ENCODE measurements around the gene NUP210. TPM values are rescaled to one million over a fixed set of nuclear protein-coding genes. Genes with fewer than 3 reads are reported as not detected.

Gene NUP210
- total RNA-seq, 3 donors from 2014 or later (not counting 1 experiment from before 2014, with no cell fraction given) = 156 to 194 (median 179) TPM

DNA sequence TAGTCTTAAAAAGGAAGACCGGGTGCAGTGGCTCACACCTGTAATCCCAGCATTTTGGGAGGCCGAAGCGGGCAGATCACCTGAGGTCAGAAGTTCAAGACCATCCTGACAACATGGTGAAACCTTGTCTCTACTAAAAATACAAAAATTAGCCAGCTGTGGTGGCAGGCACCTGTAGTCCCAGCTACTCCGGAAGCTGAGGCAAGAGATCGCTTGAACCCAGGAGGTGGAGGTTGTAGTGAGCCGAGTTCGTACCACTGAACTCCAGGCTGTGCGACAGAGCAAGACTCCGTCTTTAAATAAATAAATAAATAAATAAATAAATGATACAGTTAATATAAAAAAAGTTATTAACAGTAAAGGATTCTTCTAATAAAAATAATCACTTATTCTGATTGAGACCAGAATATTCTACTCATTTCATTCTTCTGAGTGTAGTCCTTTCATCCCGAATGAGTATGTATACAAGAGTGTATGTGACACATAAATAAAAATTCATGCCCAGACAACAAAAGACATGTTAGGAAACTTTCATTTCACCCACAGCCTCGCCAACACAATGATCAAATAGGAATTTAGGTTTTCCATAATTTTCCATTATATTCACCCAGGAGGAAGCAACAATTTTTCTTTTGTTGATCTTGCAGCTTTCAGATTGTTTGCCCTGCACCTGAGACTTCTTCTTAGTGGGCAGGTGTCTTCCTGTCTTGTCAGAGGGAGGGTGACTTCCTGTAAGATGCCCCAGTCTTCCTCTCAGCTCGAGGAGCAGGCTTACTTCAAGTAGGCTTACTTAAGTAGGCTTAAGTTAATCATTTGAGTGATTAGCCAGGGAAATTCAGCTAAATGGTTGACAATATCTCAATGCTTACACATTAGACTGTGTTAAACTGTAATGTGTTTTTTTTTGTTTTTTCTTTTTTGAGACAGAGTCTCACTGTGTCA lies 7.8 kb upstream of the NUP210 start:
- no peaks in the 10 kb centered on the region for H3K9me3 Mint-ChIP-seq
- ATAC-seq (peak in 1 of 3 donors; percentile 54), DNase-seq (peak in 1 of 2 donors; percentile 80)
- H3K4me1 Mint-ChIP-seq = peaks cover 11 to 13% of the 10 kb centered on the region in 2 donors
- no peaks in the 10 kb centered on the region for H3K9me3 ChIP-seq (ENCODE audit: control insufficient read depth, insufficient read depth, low read length)
- TF ChIP-seq, protein P1, sequence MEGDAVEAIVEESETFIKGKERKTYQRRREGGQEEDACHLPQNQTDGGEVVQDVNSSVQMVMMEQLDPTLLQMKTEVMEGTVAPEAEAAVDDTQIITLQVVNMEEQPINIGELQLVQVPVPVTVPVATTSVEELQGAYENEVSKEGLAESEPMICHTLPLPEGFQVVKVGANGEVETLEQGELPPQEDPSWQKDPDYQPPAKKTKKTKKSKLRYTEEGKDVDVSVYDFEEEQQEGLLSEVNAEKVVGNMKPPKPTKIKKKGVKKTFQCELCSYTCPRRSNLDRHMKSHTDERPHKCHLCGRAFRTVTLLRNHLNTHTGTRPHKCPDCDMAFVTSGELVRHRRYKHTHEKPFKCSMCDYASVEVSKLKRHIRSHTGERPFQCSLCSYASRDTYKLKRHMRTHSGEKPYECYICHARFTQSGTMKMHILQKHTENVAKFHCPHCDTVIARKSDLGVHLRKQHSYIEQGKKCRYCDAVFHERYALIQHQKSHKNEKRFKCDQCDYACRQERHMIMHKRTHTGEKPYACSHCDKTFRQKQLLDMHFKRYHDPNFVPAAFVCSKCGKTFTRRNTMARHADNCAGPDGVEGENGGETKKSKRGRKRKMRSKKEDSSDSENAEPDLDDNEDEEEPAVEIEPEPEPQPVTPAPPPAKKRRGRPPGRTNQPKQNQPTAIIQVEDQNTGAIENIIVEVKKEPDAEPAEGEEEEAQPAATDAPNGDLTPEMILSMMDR (IDR thresholded peaks at IDR 0.05) = no peak
- H3K27ac ChIP-seq (ENCODE audit: low read length) = no peak overlapping the region
- H3K4me1 ChIP-seq (ENCODE audit: control insufficient read depth, insufficient read depth, low read length) = peaks cover 5% of the 10 kb centered on the region
- H3K27ac Mint-ChIP-seq = peak overlapping the region in 1 of 2 donors; percentile 48
- 79% methylated on average over 7 of the region's 12 CpGs for WGBS (ENCODE audit: insufficient coverage)
- H3K36me3 ChIP-seq (ENCODE audit: control insufficient read depth, insufficient read depth, low read length) = no peaks in the 10 kb centered on the region
- H3K4me3 Mint-ChIP-seq = peak overlapping the region; percentile 6
- H3K36me3 Mint-ChIP-seq = no peaks in the 10 kb centered on the region
- intact Hi-C loops (cut with micrococcal nuclease) = no loop called here
- no peaks in the 10 kb centered on the region for H3K27me3 Mint-ChIP-seq (ENCODE audit: low read depth in 2 of 2)
- H3K4me3 ChIP-seq (ENCODE audit: low read length) = no peak overlapping the region
- no peaks in the 10 kb centered on the region for H3K27me3 ChIP-seq (ENCODE audit: control insufficient read depth, insufficient read depth, low read length)

DNA sequence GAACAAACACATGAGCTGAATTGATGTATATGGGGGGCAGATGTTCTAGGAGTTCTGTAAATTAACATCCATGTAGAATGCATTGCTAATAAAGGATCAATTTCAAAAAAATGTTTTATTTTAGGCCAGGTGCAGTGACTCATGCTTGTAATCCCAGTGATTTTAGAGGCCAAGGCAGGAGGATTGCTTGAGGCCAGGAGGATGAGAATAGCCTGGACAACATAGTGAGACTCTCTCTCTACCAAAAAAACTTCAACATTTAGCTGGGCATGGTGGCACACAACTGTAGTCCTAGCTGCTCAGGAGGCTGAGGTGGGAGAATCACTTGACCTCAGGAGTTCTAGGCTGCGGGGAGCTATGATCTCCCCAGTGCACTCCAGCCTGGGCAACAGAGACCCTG lies 6.5 kb upstream of the NUP210 start:
- H3K9me3 ChIP-seq (ENCODE audit: control insufficient read depth, insufficient read depth, low read length) = no peaks in the 10 kb centered on the region
- peaks cover 5% of the 10 kb centered on the region for H3K4me1 ChIP-seq (ENCODE audit: control insufficient read depth, insufficient read depth, low read length)
- no peak overlapping the region for H3K4me3 Mint-ChIP-seq
- TF ChIP-seq, protein P1 (IDR thresholded peaks at IDR 0.05) = no peak
- H3K4me1 Mint-ChIP-seq = peaks cover 11 to 13% of the 10 kb centered on the region in 2 donors
- no peak overlapping the region for H3K27ac ChIP-seq (ENCODE audit: low read length)
- intact Hi-C loops (cut with micrococcal nuclease) = no loop called here
- H3K27me3 Mint-ChIP-seq (ENCODE audit: low read depth in 2 of 2) = no peaks in the 10 kb centered on the region
- H3K27me3 ChIP-seq (ENCODE audit: control insufficient read depth, insufficient read depth, low read length) = no peaks in the 10 kb centered on the region
- no peaks in the 10 kb centered on the region for H3K36me3 ChIP-seq (ENCODE audit: control insufficient read depth, insufficient read depth, low read length)
- H3K27ac Mint-ChIP-seq = no peak overlapping the region
- H3K9me3 Mint-ChIP-seq = no peaks in the 10 kb centered on the region
- H3K4me3 ChIP-seq (ENCODE audit: low read length) = no peak overlapping the region
- ATAC-seq (no peak), DNase-seq (no peak)
- H3K36me3 Mint-ChIP-seq = no peaks in the 10 kb centered on the region
- 100% methylated on average over 1 of the region's 1 CpG for WGBS (ENCODE audit: insufficient coverage)

DNA sequence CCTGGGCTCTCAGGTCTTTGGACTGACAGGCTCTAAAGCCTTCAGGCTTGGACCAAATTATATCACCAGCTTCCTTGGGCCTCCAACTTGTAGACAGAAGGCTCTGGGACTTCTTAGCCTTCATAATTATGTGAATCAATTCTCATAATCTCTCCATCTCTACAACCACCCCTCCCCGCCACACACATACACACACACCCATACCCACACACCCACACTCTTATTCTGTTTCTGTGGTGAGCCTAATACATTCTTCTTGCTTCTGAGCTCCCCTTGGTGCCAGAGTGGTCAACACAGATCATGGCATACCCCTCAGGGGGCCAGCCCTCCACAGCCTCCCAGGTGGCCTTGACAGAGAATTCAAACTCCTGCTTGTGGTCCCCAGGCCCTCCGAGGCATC lies 5.6 kb upstream of the NUP210 start:
- TF ChIP-seq, protein P1 (IDR thresholded peaks at IDR 0.05) = no peak
- Mint-ChIP-seq H3K9me3 (no peaks in the 10 kb centered on the region), H3K4me3 (no peak overlapping the region), H3K27me3 (ENCODE audit: low read depth in 2 of 2) (no peaks in the 10 kb centered on the region), H3K36me3 (no peaks in the 10 kb centered on the region), H3K27ac (peak overlapping the region in 1 of 2 donors; percentile 4), H3K4me1 (peaks cover 20 to 22% of the 10 kb centered on the region in 2 donors)
- peaks cover 14% of the 10 kb centered on the region for H3K4me1 ChIP-seq (ENCODE audit: control insufficient read depth, insufficient read depth, low read length)
- no peaks in the 10 kb centered on the region for H3K36me3 ChIP-seq (ENCODE audit: control insufficient read depth, insufficient read depth, low read length)
- no peaks in the 10 kb centered on the region for H3K9me3 ChIP-seq (ENCODE audit: control insufficient read depth, insufficient read depth, low read length)
- no peak for ATAC-seq
- H3K27ac ChIP-seq (ENCODE audit: low read length) = no peak overlapping the region
- intact Hi-C loops (cut with micrococcal nuclease) = no loop called here
- no peak for DNase-seq
- WGBS (ENCODE audit: insufficient coverage) = 89% methylated on average over 2 of the region's 2 CpGs
- no peak overlapping the region for H3K4me3 ChIP-seq (ENCODE audit: low read length)
- H3K27me3 ChIP-seq (ENCODE audit: control insufficient read depth, insufficient read depth, low read length) = no peaks in the 10 kb centered on the region

Measured in natural killer cell (primary cell).